Right lobe of liver (tissue), 4 donors: ENCODE measurements around the gene TEX55.

Experiments used
- CTCF ChIP-seq, 4 donors: fragments of 200-600 bp in 3 of 4; fragments of 450-650 bp in 1 of 4; IDR thresholded peaks; one replicate each; pipeline versions ENCODE4 v1.5.1 to v1.8.0; 2016 to 2022; ENCODE audit warnings: antibody characterized with exemption in 4 of 4, mild to moderate bottlenecking in 2 of 4
- POLR2A ChIP-seq: fragments of 450-650 bp; IDR thresholded peaks from one replicate; pipeline ENCODE4 v1.6.1; 2017; ENCODE audit warnings: antibody characterized with exemption, mild to moderate bottlenecking
- donor health status: DM: no; HTN: no; CAD: no.
- donor health status: DM: no; HTN: no; CAD: no.
- donor health status: DM: no; HTN: yes; CAD: no.

GRCh38 chr3:119194237-119195150 lies 48.5 kb downstream of the TEX55 start:
- no peak for TF ChIP-seq POLR2A
- no peak for TF ChIP-seq CTCF (IDR thresholded peaks at IDR 0.05)
